Measurements from ENCODE around the gene SERPING1.

The SERPING1 gene

DNA sequence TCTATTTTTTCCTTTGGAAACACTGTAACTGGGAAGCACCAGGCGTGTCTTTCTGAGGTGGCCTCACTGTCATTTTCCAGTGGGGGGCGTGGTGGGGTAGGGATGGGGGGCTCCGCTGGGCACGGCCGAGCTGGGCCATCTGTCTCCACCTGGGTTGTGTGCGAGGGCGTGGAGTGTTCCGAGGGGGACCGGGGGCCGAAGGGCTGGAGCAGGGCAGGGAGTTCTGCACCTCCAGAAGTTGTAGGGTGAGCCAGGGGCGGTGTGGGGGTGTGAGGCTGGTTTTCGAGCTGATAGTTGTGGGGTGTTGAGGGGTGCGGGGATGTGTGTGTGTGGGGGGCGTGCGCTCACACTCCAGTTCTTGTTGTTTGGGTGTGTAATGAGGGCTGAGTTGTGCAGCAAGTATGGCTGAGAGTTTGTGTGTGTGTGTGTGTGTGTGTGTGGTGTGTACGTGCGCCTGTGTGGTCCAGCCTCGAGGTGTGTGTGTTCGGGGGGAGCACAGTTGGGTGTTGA, 41.4 kb downstream of the SERPING1 start:
- Histone ChIP-seq H2AFZ (ENCODE audit: low read depth, low read length, severe bottlenecking) (no peak overlapping the region), H3K4me2 (ENCODE audit: low read depth, low read length, poor library complexity, severe bottlenecking) (no peak overlapping the region), H3F3A (ENCODE audit: insufficient read depth) (no peaks in the 10 kb centered on the region), H3K9me2 (replicated peaks; ENCODE audit: insufficient read depth, low read length) (no peaks in the 10 kb centered on the region), H3K9me3 (ENCODE audit: insufficient read depth, low read length) (no peaks in the 10 kb centered on the region), H3K36me3 (ENCODE audit: low read length) (no peaks in the 10 kb centered on the region), H3K79me2 (ENCODE audit: insufficient read depth, low read length) (no peaks in the 10 kb centered on the region), H3K27ac (ENCODE audit: low read depth, low read length) (no peak overlapping the region), H3K9ac (ENCODE audit: low read length) (no peak overlapping the region), H3K4me3 (ENCODE audit: insufficient read depth, low read length, poor library complexity, severe bottlenecking) (no peak overlapping the region), H4K20me1 (ENCODE audit: low read depth, low read length) (no peaks in the 10 kb centered on the region), H3K27me3 (ENCODE audit: low read length) (no peaks in the 10 kb centered on the region)
- TF ChIP-seq, protein P1, sequence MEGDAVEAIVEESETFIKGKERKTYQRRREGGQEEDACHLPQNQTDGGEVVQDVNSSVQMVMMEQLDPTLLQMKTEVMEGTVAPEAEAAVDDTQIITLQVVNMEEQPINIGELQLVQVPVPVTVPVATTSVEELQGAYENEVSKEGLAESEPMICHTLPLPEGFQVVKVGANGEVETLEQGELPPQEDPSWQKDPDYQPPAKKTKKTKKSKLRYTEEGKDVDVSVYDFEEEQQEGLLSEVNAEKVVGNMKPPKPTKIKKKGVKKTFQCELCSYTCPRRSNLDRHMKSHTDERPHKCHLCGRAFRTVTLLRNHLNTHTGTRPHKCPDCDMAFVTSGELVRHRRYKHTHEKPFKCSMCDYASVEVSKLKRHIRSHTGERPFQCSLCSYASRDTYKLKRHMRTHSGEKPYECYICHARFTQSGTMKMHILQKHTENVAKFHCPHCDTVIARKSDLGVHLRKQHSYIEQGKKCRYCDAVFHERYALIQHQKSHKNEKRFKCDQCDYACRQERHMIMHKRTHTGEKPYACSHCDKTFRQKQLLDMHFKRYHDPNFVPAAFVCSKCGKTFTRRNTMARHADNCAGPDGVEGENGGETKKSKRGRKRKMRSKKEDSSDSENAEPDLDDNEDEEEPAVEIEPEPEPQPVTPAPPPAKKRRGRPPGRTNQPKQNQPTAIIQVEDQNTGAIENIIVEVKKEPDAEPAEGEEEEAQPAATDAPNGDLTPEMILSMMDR (IDR thresholded peaks at IDR 0.05; ENCODE audit: insufficient read depth, low read length, poor library complexity, severe bottlenecking), result no peak
- no peak for TF ChIP-seq EZH2phosphoT487 (conservative IDR thresholded peaks at IDR 0.05; ENCODE audit: low read length)

DNA sequence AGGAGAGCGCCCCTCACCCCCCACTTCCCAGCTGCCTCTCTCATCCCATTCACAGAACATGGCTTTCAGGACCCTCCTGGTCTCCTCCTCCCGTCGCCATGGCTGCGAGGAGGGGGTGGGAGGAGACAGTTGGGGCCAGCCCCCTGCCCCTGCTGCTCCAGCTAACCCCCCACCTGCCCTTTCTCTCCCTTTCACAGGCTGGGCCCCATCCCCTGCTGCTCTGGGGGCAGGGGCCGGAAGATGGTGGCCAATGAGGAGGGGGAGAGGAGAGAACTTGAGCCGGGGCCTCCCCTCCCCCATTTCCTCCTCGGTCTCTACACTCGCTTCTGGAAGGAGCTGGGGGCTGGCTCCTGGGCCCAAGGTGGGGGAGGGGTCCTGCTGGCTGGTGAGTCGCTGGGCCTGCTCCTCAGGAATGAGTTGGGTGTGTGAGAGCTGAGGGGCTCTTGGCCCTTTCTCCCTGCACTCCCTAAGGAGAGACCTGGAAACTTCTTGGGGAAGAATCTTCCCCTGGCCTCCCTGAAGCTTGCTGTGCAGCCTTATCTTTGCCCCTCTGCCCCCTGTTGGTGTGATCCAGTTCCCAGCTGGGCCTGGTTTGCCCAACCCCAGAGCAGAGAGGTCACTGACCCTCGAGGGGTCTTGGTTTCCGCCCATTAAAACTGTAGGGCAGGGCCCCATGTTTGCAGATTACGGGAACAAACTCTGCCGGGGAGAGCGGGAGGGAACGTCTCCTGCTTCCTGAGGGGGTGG, 42.0 kb downstream of the SERPING1 start:
- H3F3A ChIP-seq (ENCODE audit: insufficient read depth), result no peaks in the 10 kb centered on the region
- H3K79me2 ChIP-seq (ENCODE audit: insufficient read depth, low read length), result no peaks in the 10 kb centered on the region
- no peaks in the 10 kb centered on the region for H4K20me1 ChIP-seq (ENCODE audit: low read depth, low read length)
- H3K4me3 ChIP-seq (ENCODE audit: insufficient read depth, low read length, poor library complexity, severe bottlenecking), result no peak overlapping the region
- H3K4me2 ChIP-seq (ENCODE audit: low read depth, low read length, poor library complexity, severe bottlenecking), result no peak overlapping the region
- H3K9me3 ChIP-seq (ENCODE audit: insufficient read depth, low read length), result no peaks in the 10 kb centered on the region
- no peaks in the 10 kb centered on the region for H3K36me3 ChIP-seq (ENCODE audit: low read length)
- TF ChIP-seq EZH2phosphoT487 (conservative IDR thresholded peaks at IDR 0.05; ENCODE audit: low read length), result no peak
- H2AFZ ChIP-seq (ENCODE audit: low read depth, low read length, severe bottlenecking), result no peak overlapping the region
- H3K9ac ChIP-seq (ENCODE audit: low read length), result no peak overlapping the region
- no peak overlapping the region for H3K27ac ChIP-seq (ENCODE audit: low read depth, low read length)
- no peaks in the 10 kb centered on the region for H3K27me3 ChIP-seq (ENCODE audit: low read length)
- no peaks in the 10 kb centered on the region for H3K9me2 ChIP-seq (replicated peaks; ENCODE audit: insufficient read depth, low read length)

DNA sequence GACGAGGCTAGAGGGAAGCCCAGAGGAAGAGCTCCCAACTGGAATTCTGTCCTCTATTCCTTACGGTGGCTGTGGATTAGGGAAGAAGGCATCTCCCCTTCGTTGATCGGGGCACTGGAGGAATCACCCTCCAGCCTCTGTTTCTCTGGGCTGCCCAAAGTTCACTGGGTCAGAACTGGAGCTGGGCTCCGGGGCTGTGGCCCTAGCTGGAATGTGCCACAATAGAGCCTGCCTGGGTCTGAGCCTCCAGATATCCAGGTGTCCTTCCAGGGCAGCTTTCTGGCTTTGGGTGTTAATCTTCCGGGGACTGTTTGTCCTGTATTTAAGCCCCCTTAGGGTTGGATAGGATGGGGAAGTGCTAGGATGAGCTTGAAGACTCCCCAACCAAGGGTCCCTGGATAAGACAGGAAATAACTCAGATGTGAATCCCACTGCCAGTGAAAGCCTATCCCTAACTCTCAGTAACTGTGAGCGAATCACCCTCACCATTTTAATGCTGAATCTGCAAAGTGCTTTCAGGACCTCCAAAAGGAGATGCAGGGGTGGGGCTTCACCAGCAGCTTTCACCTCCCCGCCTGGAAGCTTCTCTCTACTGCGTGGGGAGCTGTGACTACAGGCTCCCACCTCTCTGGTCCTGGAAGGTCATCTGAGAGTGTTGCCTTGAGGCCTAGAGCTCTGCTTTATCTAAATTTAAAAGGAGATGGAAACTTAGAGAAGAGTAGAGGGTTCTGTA, 42.7 kb downstream of the SERPING1 start:
- Histone ChIP-seq H3K27me3 (ENCODE audit: low read length) (no peaks in the 10 kb centered on the region), H3K36me3 (ENCODE audit: low read length) (no peaks in the 10 kb centered on the region), H3K27ac (ENCODE audit: low read depth, low read length) (no peak overlapping the region), H3K9ac (ENCODE audit: low read length) (no peak overlapping the region), H3K4me2 (ENCODE audit: low read depth, low read length, poor library complexity, severe bottlenecking) (no peak overlapping the region), H3K4me3 (ENCODE audit: insufficient read depth, low read length, poor library complexity, severe bottlenecking) (no peak overlapping the region), H2AFZ (ENCODE audit: low read depth, low read length, severe bottlenecking) (no peak overlapping the region), H3K9me2 (replicated peaks; ENCODE audit: insufficient read depth, low read length) (no peaks in the 10 kb centered on the region), H4K20me1 (ENCODE audit: low read depth, low read length) (no peaks in the 10 kb centered on the region), H3K9me3 (ENCODE audit: insufficient read depth, low read length) (no peaks in the 10 kb centered on the region), H3K79me2 (ENCODE audit: insufficient read depth, low read length) (no peaks in the 10 kb centered on the region), H3F3A (ENCODE audit: insufficient read depth) (no peaks in the 10 kb centered on the region)
- no peak for TF ChIP-seq EZH2phosphoT487 (conservative IDR thresholded peaks at IDR 0.05; ENCODE audit: low read length)
- TF ChIP-seq, protein P1 (IDR thresholded peaks at IDR 0.05; ENCODE audit: insufficient read depth, low read length, poor library complexity, severe bottlenecking), result no peak

Measured in SU-DHL-6 (cell line).